ENCODE measurements around the gene CDK13. TPM values are rescaled to one million over a fixed set of nuclear protein-coding genes. Genes with fewer than 3 reads are reported as not detected.
"Not testable (repeated sequence)": the region's sequence is repeated elsewhere in the genome, so short reads cannot be mapped to it uniquely, and the experiment has no call there.

Gene CDK13
- total and polyA plus RNA-seq, 9 donors, result 25.9 to 124 (median 68.4) TPM

- Histone ChIP-seq H3K4me1 (ENCODE audit: insufficient read depth) (peaks cover 5% of the 10 kb centered on the region), H3K27me3 (no peaks in the 10 kb centered on the region), H3K36me3 (no peaks in the 10 kb centered on the region), H3K27ac (no peak overlapping the region), H3K4me3 (no peak overlapping the region), H3K9me3 (no peaks in the 10 kb centered on the region)
- intact Hi-C loops (cut with DNase I), result no loop called here
- no peak for TF ChIP-seq POLR2A (IDR thresholded peaks at IDR 0.05)
- no peak for TF ChIP-seq CTCF (IDR thresholded peaks at IDR 0.05)
- no peak for TF ChIP-seq EP300 (IDR thresholded peaks at IDR 0.05)
- DNase-seq, result no peak
- 64 to 88% (median 84%) methylated on average over 4 of the region's 4 CpGs for WGBS, 3 donors
These were observed 155.9 kb downstream of the CDK13 start for GRCh38 chr7:40105879-40106473.

- Histone ChIP-seq H3K27ac (no peak overlapping the region), H3K36me3 (no peaks in the 10 kb centered on the region), H3K27me3 (no peaks in the 10 kb centered on the region), H3K4me3 (no peak overlapping the region), H3K4me1 (ENCODE audit: insufficient read depth) (no peaks in the 10 kb centered on the region), H3K9me3 (no peaks in the 10 kb centered on the region)
- no peak for DNase-seq
- TF ChIP-seq POLR2A (IDR thresholded peaks at IDR 0.05), result no peak
- TF ChIP-seq CTCF (IDR thresholded peaks at IDR 0.05), result no peak
- TF ChIP-seq EP300 (IDR thresholded peaks at IDR 0.05), result no peak
- WGBS, 3 donors, result 94 to 97% (median 97%) methylated on average over 2 of the region's 2 CpGs
- intact Hi-C loops (cut with DNase I), result no loop called here
These were observed 165.9 kb downstream of the CDK13 start for GRCh38 chr7:40115936-40116335.

DNA sequence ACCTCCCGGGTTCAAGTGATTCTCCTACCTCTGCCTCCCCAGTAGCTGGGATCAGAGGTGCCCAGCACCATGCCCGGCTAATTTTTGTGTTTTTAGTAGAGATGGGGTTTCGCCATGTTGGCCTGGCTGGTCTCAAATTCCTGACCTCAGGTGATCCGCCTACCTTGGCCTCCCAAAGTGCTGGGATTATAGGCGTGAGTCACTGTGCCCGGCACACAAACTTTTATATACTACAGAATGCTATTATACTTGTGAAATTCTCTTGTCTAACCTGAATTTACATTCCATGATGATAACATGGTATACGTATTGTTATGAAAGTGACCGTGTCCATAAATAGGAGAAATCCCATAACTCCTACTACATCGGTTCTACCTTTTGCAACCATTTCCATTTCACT lies 167.1 kb downstream of the CDK13 start:
- H3K27me3 ChIP-seq; H3K27ac ChIP-seq; DNase-seq; H3K4me3 ChIP-seq; H3K36me3 ChIP-seq; intact Hi-C loops (cut with DNase I); H3K9me3 ChIP-seq; H3K4me1 ChIP-seq (ENCODE audit: insufficient read depth): not testable (repeated sequence)
- 93 to 98% (median 96%) methylated on average over 9 of the region's 9 CpGs for WGBS, 3 donors

DNA sequence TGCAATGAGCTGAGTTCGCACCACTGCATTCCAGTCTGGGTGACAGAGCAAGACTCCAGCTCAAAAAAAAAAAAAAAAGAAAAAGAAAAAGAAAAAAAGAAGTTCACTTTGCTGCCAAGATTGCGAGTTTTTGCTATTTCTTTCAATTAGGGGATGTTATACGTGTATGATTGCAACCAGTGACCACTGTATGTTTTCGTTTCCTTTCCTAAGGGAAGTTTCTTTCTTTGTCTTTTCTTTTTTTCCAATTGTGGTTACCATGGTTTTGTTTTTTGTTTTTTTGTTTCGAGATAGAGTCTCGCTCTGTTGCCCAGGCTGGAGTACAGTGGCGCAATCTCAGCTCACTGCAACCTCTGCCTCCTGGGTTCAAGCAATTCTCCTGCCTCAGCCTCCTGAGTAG lies 168.1 kb downstream of the CDK13 start:
- H3K4me1 ChIP-seq (ENCODE audit: insufficient read depth); intact Hi-C loops (cut with DNase I); H3K4me3 ChIP-seq; H3K9me3 ChIP-seq; H3K36me3 ChIP-seq; H3K27ac ChIP-seq; H3K27me3 ChIP-seq; DNase-seq: not testable (repeated sequence)
- 84 to 88% (median 86%) methylated on average over 7 of the region's 7 CpGs for WGBS, 3 donors

GRCh38 chr7:40120020-40120419 lies 170.0 kb downstream of the CDK13 start:
- WGBS, 3 donors, result 89 to 95% (median 91%) methylated on average over 5 of the region's 5 CpGs
- no peaks in the 10 kb centered on the region for H3K36me3 ChIP-seq
- H3K27ac ChIP-seq, result no peak overlapping the region
- H3K4me1 ChIP-seq (ENCODE audit: insufficient read depth), result no peaks in the 10 kb centered on the region
- H3K9me3 ChIP-seq, result no peaks in the 10 kb centered on the region
- no peak for DNase-seq
- no peaks in the 10 kb centered on the region for H3K27me3 ChIP-seq
- intact Hi-C loops (cut with DNase I), result no loop called here
- H3K4me3 ChIP-seq, result no peak overlapping the region
- TF ChIP-seq POLR2A (IDR thresholded peaks at IDR 0.05) (no peak), EP300 (IDR thresholded peaks at IDR 0.05) (no peak), CTCF (IDR thresholded peaks at IDR 0.05) (no peak)

GRCh38 chr7:40122100-40122939 lies 172.3 kb downstream of the CDK13 start:
- H3K4me1 ChIP-seq (ENCODE audit: insufficient read depth); DNase-seq; H3K27ac ChIP-seq; H3K27me3 ChIP-seq; intact Hi-C loops (cut with DNase I); H3K36me3 ChIP-seq; H3K9me3 ChIP-seq; H3K4me3 ChIP-seq: not testable (repeated sequence)
- 95 to 97% (median 96%) methylated on average over 14 of the region's 14 CpGs for WGBS, 3 donors

All from ovary (tissue), 9 donors.